Spleen (tissue), 7 donors: ENCODE data around the gene CARMIL3.

Experiments
- POLR2A ChIP-seq, 3 donors: fragments of 450-650 bp; IDR thresholded peaks; one replicate each; pipeline ENCODE4 v1.5.1; 2017; ENCODE audit warnings: antibody characterized with exemption in 3 of 3, mild to moderate bottlenecking in 1 of 3
- TF ChIP-seq, protein P1 (sequence below), 11 experiments: fragments of 200-600 bp in 7 of 11; fragments of 450-650 bp in 4 of 11; sonication (generic) in 4 of 11; IDR thresholded peaks in 8 of 11; conservative IDR thresholded peaks in 3 of 11; 1 replicate in 7 of 11; 2 replicates in 4 of 11; pipeline versions ENCODE4 v1.4.0 to v1.8.0; 2016 to 2021; ENCODE audit warnings: antibody characterized with exemption in 11 of 11, inconsistent platforms in 4 of 11, mild to moderate bottlenecking in 1 of 11
- donor health status: DM: no; HTN: no; CAD: no; lungs with moderate emphysema.
- donor health status: DM: no; HTN: no; CAD: no.
- donor health status: DM: no; HTN: no; CAD: no.

DNA sequence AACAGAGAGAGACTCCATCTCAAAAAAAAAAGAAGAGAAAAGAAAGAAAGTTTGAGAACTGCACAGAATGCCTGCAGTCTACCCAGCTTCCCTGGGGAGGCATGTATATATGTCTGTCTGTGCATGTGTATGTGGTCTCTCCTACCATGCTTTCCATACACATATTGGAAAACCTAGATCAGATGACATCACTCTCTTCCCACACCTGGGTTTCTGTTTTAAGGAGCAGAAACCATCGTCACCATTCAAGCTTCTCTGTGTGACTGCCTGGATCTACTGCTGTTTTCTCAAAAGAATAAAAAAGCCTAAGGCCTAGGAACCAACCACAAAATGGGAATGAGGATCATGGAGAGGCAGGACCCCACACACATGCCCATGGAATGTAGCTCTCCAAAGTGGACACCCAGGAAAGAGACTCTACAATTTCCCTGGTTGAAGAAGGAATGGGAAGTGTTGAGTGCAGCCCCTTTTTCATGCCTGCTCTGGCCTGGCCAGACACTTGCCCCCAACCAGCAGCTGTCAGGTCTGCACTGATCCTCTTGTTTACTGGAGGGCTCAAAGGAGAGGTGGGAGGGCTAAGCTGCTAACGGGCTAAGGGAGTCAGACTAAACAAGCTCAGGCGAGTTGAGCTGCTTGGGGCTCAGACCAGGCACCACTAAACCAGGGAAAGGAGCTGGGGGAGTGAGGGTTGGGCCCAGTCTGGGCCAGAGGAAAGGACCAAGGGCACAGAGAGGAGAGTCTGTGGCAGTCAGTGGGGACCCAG is 34.6 kb downstream of the CARMIL3 start:
- TF ChIP-seq, protein P1, sequence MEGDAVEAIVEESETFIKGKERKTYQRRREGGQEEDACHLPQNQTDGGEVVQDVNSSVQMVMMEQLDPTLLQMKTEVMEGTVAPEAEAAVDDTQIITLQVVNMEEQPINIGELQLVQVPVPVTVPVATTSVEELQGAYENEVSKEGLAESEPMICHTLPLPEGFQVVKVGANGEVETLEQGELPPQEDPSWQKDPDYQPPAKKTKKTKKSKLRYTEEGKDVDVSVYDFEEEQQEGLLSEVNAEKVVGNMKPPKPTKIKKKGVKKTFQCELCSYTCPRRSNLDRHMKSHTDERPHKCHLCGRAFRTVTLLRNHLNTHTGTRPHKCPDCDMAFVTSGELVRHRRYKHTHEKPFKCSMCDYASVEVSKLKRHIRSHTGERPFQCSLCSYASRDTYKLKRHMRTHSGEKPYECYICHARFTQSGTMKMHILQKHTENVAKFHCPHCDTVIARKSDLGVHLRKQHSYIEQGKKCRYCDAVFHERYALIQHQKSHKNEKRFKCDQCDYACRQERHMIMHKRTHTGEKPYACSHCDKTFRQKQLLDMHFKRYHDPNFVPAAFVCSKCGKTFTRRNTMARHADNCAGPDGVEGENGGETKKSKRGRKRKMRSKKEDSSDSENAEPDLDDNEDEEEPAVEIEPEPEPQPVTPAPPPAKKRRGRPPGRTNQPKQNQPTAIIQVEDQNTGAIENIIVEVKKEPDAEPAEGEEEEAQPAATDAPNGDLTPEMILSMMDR (IDR thresholded peaks at IDR 0.05 in 8 of 11, conservative IDR thresholded peaks at IDR 0.05 in 3 of 11), result no peak
- no peak for TF ChIP-seq POLR2A (IDR thresholded peaks at IDR 0.05)
